Endothelial cell of hepatic sinusoid (primary cell): ENCODE measurements around the gene ZNF561.
"Not testable (repeated sequence)": the region's sequence is repeated elsewhere in the genome, so short reads cannot be mapped to it uniquely, and the experiment has no call there.

ENCODE experiments used
- in situ Hi-C: cut with HindIII; loops from 2 replicates; pipeline ENCODE4 v1.10.0; 2017; ENCODE audit warnings: low sequenced_read_pairs

ZNF561 gene

DNA sequence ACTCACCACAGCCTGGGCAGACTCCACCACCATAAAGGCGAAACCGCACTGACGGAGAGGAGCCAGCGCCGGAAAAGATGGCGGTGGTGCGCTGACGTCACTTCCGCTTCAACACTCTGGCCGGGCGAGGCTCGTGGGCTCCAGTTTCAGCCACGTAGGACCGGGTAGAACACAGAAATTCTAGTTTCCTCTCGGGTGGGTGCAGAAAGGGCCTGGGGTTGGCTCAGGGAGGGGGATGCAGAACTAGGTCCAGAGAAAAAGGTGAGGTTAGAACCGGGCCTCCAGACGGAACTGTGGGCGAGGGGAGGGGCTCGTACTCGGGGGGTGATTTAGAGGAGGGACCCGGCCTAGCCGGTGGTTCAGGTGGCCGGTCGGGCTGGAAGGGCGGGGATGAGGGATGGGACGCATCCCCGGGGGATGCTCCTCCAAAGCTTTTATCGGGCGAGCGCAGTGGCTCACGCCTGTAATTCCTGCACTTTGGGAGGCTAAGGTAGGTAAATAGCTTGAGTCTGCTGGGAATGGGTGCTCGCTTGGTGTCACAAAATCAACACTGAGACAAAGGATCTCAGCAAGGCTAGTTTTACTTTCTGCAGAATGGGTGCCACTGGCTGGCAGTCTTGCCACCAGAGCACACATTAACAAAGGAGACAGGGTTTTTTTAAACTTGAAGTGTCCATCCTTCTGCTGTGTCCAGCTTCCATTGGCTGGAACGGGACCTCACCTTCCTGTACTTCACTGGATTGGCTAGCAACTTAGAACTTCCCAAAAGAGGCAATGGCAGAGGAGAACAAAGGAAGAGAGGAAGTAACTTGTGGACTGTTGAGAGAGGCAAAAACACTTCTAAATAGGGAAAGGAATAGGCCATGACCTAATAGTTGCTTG, at the start of gene ZNF561:
TSS of gene ZNF561 (minus strand) at position 77 of the 882 bp plus-strand sequence. CDS start 1,776 bp downstream, outside the sequence.
- in situ Hi-C loops, result no loop called here

DNA sequence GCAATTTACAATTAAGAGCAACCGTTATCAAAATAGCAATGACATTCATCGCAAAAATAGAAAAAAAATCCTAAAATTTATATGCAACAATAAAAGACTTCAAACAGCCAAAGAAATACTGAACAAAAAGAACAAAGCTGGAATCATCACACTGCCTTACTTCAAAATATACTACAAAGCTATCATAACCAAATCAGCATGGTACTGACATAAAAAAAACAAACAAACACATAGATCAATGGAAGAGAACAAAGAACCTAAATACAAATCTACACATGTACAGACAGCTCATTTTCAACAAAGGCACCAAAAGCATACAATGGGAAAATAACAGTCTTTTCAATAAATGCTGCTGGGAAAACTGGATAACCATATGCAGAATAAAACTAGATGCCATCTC, 47.5 kb upstream of the ZNF561 start:
- in situ Hi-C loops, result no loop called here

DNA sequence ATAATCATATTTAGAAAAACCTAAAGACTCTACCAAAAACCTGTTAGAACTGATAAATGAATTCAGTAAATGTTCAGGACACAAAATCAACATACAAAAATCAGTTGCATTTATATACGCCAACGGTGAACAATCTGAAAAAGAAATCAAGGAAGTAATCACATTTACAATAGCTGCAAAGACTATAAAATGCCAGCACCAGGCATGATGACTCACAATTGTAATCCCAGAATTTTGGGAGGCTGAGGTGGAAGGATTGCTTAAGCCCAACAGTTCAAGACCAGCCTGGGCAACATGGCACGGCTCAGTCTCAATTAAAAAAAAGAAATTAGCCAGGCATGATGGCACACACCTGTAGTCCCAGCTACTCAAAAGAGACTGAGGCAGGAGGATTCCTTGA, 46.9 kb upstream of the ZNF561 start:
- in situ Hi-C loops, result no loop called here

- in situ Hi-C loops, result no loop called here
Measured at GRCh38 chr19:9658769-9659168, 37.7 kb upstream of the ZNF561 start.

DNA sequence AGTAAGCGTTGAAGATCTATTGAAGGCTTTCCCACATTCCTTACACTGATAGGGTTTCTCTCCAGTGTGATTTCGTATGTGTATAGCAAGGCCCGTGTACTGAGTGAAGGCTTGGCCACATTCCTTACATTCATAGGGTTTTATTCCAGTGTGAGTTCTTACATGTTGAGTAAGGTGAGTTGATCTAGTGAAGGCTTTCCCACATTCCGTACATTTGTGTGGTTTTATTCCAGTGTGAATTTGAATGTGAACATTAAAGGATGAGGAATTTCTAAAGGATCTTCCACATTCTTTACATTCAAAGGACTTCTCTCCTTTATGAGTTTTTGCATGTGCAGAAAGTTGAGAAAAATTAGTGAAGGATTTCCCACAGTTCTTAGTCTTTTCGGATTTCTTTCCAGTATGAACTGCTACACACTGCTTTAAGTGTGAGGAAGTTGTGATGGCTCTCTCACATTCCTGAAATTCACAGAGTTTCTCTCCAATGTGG, 32.1 kb upstream of the ZNF561 start:
- in situ Hi-C loops, result not testable (repeated sequence)

GRCh38 chr19:9651464-9651863, 30.4 kb upstream of the ZNF561 start:
- in situ Hi-C loops, result not testable (repeated sequence)

GRCh38 chr19:9650345-9650744, 29.3 kb upstream of the ZNF561 start:
- in situ Hi-C loops, result no loop called here

DNA sequence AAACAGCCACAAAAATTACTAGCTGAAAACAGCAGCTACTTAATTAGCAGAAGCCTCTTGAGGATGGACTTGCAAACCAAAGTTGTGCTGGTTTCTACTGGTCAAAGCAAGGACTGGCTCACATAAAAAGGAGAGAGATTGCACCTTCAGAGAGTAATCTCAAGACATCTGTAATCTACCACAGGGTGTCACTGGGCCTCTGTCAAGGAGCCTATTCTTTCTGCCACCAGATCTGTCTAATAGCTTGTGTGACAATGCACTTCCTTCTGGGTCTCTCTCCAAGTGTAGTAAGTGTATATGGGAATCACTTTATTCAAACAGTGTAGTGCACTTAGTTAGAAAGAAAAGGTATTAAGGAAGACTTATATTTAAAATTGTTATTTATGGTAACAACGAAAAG, 24.4 kb upstream of the ZNF561 start:
- in situ Hi-C loops, result no loop called here

- in situ Hi-C loops, result no loop called here
Measured at GRCh38 chr19:9644472-9644871, 23.4 kb upstream of the ZNF561 start.

- in situ Hi-C loops, result no loop called here
Measured at GRCh38 chr19:9641810-9642209, 20.8 kb upstream of the ZNF561 start.

DNA sequence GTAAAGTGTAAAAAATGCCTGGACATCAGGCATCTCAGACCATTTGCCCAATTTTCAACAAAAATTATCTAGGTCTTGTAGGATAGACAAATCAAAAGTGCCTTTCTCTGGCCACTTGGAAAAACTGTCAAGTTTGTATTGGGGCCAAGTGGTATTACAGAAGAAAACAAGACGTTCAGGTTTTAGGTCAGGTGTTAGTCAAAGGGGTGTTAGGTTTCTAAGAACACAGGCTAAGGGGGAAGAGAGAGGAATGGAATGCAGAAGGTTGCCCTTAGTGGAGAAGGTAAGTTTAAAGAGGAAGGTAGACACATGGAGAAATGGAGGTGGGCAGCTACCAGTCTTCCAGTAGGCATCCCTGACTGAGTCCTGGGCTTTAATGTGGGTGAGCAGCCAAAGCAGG, 19.9 kb upstream of the ZNF561 start:
- in situ Hi-C loops, result no loop called here

- in situ Hi-C loops, result no loop called here
Measured at GRCh38 chr19:9636018-9636417, 15.0 kb upstream of the ZNF561 start.

- in situ Hi-C loops, result loop anchor here (5.0 kb wide), 1 partner anchor 169 kb away; no protein-coding TSS in a partner anchor
Measured at GRCh38 chr19:9627856-9628255, 6.8 kb upstream of the ZNF561 start.

DNA sequence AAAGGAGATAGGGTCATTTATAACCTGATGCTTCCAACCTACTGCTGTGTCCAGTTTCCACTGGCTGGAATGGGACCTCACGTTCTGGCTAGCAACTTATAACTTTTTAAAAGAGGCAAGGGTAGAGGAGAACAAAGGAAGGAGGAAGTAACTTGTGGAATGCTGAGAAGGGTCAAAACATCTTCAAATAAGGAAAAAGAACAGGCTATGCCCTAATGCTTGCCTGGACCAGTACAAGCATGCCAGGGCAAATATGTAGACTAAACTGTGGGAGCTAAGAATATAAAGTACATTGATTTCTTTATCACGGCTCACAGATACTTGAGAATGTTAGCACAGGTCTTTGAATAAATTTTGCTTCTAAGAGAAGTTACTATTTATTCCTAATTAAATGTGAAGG, 1.5 kb upstream of the ZNF561 start:
- in situ Hi-C loops, result no loop called here

DNA sequence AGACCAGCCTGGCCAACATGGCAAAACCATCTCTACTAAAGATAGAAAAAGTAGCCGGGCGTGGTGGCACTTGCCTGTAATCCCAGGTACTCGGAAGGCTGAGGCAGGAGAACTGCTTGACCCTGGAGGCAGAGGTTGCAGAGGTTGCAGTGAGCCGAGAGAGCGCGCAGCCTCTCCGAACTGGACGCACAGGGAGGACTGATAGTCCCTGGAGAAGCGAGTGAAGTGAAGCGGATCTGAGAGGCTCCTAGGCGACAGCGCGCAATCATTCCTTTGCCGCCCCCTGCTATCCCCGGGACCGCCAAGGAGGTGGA, 233 bp downstream of the ZNF561 start:
- in situ Hi-C loops, result no loop called here

DNA sequence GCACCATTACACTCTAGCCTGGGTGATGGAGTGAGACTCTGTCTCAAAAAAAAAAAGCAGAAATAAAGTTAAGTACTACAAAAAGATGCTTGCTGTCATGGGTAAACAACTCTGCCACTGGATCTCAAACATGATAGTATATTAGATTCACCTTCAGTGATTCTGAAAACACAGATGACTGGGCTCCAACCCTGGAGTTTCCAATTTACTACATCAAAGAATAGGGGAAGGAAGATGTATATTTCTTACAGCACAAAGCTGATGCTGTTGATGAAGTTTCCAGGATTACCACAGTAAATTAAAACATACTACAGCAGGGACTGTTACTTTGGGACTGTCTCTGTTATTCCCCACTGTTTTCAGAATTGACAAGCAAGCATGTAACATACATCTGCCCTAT, 5.2 kb downstream of the ZNF561 start:
- in situ Hi-C loops, result no loop called here

DNA sequence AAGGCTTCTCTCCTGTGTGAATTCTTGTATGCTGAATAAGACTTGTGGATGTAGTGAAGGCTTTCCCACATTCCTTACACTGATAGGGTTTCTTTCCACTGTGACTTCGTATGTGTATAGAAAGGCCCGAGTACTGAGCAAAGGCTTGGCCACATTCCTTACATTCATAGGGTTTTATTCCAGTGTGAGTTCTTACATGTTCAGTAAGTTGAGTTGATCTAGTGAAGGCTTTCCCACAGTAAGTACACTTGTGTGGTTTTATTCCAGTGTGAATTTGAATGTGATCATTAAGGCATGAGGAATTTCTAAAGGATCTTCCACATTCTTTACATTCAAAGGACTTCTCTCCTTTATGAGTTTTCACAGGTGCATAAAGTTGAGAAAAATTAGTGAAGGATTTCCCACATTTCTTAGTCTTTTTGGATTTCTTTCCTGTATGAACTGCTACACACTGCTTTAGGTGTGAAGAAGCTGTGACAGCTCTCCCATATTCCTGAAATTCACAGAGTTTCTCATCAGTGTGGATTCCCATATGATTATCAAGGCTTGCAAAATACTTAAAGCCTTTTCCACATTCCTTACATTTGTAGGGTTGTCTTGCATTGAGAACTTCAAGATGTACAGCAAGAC, 10.4 kb downstream of the ZNF561 start:
- in situ Hi-C loops, result no loop called here

DNA sequence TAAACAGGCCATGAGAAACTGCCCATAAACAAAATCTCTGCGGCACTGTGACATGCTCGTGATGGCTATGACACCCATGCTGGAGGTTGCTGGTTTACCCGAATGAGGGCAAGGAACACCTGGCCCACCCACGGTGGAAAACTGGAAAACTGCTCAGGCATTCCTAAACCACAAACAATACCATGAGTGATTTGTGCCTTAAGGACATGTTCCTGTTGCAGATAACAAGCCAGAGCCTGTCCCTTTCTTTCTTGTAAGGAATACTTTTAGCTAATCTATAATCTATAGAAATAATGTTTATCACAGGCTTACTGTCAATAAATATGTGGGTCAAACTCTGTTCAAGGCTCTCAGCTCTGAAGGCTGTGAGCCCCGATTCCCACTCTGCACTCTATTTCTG, 12.1 kb downstream of the ZNF561 start:
- in situ Hi-C loops, result no loop called here

- in situ Hi-C loops, result no loop called here
Measured at GRCh38 chr19:9597027-9597426, 24.0 kb downstream of the ZNF561 start.

GRCh38 chr19:9586764-9587163, 34.3 kb downstream of the ZNF561 start:
- in situ Hi-C loops, result no loop called here

DNA sequence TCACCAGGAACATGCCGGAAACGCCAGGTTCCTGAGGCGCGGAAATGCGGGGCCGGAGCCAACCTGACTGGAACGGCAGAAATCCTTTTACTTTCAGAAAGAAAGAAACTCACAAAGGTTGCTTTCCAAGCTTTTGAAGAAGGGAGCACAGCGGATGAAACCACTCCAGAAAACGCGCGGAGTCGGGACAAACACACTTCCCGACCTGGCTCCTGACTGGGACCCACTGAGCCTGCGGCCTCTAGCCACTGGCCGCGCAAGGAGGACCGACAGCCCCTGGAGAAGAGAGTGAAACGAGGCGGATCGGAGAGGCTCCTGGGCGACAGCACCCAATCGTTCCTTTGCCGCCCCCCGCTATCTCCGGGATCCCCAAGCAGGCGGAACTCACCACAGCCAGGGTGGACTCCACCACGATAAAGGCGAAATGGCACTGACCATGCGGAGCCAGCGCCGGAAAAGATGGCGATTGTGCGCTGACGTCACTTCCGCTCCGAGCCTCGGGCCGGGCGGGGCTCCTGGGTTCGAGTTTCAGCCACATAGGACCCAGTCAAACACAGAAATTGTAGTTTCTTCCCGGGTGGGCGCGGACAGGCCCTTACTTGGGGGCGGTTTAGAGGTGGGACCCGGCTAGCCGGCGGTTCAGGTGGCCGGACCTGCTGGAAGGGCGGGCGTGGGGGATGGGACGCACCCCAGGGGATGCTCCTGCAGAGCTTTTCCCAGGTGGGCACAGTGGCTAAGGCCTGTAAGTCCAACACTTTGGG, 36.8 kb downstream of the ZNF561 start, which contains the start of gene ZNF121:
TSS of gene ZNF121 (minus strand) at position 432 of the 761 bp plus-strand sequence. CDS start 16,407 bp downstream, outside the sequence.
- in situ Hi-C loops, result no loop called here
